ENCODE measurements around the gene ADD3. TPM values are rescaled to one million over a fixed set of nuclear protein-coding genes. Genes with fewer than 3 reads are reported as not detected.

The ADD3 gene
- 38.7 TPM for polyA plus RNA-seq (2013, experiment 1 of 2; ENCODE audit: insufficient read length)
- polyA plus RNA-seq (2013, experiment 2 of 2; ENCODE audit: insufficient read length) = 37.7 TPM

DNA sequence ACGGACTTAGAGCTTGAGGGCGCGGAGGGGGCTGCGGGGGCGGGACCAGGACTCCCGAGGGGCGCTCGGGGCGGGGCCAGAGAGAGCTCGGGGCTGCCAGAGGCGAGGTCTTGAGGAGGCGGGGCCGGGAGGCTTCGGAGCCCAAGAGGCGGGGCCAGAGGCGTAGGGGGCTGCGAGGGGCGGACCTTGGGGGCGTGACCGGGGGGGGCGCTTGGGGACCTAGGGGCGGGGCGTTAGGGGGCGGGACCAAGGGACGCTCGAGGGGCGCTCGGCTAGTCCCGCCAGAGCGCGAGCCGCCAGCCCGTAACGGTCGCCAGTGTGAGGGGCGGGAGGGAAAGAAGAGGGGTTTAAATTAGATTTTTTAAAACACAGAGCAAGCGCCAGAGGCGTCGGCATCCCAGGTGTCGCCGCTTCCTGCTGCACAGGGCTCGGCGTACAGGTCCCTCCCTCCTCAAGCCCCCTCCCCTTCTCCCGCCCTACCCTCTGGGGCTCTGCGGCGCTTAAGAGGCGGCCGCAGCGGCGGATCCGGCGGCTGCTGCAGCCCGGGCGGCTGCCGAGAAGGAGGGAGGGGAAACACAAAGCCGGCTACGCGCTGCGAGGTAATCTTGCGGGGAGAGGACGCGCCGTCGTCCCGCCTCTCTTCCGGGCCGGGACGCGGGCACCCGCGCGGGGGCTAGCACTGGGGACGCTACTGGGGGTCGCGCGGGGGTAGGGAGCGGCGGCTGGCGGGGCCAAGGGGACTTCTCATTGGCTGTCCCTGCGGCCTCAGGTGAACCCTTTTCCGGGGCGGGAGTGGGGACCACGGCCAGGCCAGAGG lies at the start of gene ADD3:
TSS of gene ADD3 (plus strand) at position 284 of the 817 bp plus-strand sequence. CDS start 92,670 bp downstream, outside the sequence.
- DNase-seq = peak; percentile 96

- no peak for DNase-seq
These were observed 49.7 kb upstream of the ADD3 start for GRCh38 chr10:109958059-109958458.

GRCh38 chr10:109959259-109960145 lies 48.3 kb upstream of the ADD3 start:
- no peak for DNase-seq

GRCh38 chr10:109960682-109961081 lies 47.1 kb upstream of the ADD3 start:
- no peak for DNase-seq

GRCh38 chr10:109961174-109962001 lies 46.4 kb upstream of the ADD3 start:
- DNase-seq = peak; percentile 63

- DNase-seq = no peak
These were observed 45.5 kb upstream of the ADD3 start for GRCh38 chr10:109962247-109962646.

DNA sequence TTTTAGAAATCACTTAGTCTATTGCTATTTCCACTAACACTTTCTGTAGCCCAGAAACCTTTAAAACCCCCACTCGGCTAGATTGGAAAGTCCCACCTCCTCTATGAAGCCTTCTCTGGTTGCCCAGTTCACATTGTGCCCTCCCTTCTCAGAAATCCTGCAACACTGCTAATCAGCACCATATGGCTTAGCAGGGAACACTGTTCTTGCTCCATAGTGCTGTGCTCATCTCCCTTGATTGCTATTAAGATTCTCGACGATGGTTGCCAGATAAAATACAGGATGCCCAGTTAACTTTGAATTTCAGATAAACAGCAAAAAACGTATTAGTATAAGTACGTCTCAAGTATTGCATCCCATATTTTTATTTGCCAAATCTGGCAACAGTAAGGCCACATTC lies 44.3 kb upstream of the ADD3 start:
- peak; percentile 66 for DNase-seq

DNA sequence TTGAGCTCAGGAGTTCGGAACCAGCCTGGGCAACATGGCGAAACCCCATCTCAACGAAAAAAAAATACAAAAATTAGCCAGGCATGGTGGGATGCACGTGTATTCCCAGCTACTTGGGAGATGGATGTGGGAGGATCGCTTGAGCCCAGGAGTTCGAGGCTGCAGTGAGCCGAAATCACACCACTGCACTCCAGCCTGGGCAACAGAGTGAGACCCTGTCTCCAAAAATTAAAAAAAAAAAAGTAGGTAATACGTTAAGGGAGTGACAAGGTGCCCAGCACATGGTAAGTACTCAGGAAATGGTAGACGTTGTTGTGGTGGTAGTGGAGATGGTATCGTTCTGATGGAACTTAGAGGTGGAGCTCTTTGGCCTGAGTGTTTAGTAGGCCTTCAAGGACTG lies 43.5 kb upstream of the ADD3 start:
- DNase-seq = no peak

DNA sequence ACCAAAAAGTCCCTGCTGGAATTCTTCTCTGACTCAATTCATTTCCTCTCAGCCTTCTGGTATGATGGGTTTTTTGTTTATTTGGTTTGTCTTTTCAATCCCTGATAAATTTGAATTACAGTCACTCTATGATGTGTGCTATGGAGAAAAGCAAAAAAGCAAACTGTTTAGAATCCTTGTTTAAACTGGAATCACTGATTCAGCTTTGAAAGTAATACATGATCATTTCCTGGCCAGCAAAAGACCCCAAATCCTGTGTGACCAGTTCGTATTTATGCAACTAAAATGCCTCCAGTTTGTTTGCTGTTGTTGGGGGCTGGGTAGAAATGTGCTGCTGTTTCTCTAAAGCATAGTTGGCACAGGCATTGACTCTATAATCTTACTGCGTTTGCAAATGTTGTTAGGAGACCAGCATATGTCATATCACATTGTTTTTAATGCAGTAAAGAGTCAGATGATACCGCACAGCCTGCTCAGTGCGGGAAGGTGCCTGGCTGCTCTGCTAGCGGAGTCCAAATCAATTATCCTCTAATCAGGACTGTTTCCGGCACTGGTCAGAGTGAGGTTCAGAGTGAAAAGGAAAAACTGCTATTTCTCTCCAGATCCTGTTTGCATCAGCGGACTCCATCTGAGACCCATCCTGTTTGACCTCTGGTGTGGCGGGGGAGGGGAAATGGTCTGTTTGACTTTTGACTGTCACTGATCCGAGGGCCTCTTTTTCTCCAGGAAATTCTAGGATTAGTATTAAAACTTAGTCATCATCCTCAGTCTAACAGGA lies 40.6 kb upstream of the ADD3 start:
- peak; percentile 41 for DNase-seq

GRCh38 chr10:109967739-109968088 lies 40.1 kb upstream of the ADD3 start:
- DNase-seq = no peak

- DNase-seq = no peak
These were observed 38.6 kb upstream of the ADD3 start for GRCh38 chr10:109968953-109969759.

- DNase-seq = no peak
These were observed 37.9 kb upstream of the ADD3 start for GRCh38 chr10:109969760-109970346.

DNA sequence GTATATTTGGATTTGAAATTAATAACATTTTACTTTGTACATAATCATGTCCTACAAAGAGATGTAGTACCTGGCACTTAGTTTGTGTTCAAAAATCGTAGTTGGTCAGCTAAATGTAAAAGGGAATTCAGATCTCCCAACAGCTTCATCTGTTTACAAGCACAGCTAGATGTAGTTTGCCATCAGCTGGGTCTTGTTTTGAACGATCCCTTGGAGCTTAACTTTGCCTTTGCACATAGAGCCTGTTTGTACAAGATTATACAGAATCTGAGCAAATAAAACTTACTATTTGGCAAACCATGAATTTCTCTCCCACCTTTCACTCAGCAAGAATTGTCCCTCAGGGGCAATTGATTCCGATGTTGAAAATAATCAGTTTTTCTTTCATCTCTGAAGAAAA lies 36.1 kb upstream of the ADD3 start:
- no peak for DNase-seq

- no peak for DNase-seq
These were observed 35.3 kb upstream of the ADD3 start for GRCh38 chr10:109972372-109973001.

DNA sequence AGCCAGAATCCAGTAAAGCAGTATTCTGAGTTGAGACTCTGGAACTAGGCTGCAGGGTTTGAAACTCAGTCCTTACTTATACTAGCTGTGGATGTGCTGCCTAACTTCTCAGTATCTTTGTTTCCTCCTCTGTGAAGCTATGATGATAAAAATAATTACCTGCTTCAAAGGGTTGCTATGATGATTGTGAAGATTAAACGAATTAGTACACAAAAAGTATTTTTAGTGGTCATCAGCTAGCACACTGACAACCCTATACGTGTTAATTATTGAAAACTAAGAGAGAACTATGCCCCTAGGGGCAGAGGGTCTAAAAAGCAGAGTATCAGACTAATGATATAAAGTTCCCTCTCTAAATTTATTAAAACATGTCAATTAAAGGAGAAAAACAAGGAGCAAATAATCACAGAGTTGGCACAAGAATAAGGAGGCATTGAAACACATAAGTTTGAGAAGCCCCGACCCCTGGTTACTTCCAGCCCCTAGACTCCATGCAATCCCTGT lies 34.4 kb upstream of the ADD3 start:
- no peak for DNase-seq

GRCh38 chr10:109974504-109975191 lies 33.1 kb upstream of the ADD3 start:
- DNase-seq = no peak

DNA sequence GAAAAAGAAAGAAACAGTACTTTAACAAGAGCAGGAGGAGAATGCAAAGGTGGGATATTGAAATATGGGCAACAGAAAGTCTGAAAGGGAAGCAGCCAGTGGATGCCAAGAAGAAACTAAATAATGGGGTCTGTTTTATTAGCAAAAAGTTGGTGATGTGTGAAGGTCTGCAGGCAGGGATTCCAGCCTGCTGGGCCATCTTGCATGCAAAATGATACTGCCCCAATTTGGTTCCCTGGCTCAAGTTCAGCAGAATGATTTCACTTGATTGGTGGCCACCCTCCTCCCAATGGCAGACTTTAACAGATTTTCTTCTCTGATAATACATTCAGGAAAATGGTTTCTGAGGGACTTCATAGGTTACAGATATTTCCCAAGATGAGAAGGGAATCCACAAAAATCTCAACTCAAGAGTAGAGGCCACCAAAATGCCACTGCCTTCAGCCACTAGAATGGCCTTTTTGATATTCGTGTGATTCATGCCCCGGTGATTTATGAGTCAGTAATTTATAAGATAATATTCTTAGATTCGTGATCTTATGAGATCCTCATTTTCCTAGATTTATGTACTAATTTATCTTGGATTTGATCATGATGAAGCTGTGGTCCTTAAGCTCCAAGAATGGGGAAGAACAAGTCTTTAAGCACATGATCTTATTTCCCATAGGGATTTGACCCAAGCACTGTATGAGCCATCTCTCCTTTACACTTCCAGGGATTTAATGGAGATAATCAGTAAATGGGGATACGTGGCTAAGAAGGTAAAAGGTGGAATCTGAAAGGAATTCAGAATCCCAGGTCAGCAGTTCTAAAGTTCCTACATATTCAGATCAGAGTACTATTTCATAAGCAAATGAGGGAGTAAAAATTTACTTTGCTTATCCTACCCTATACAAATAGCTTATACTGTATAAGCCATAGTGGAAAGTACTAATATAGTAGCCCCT lies 32.3 kb upstream of the ADD3 start:
- no peak for DNase-seq

DNA sequence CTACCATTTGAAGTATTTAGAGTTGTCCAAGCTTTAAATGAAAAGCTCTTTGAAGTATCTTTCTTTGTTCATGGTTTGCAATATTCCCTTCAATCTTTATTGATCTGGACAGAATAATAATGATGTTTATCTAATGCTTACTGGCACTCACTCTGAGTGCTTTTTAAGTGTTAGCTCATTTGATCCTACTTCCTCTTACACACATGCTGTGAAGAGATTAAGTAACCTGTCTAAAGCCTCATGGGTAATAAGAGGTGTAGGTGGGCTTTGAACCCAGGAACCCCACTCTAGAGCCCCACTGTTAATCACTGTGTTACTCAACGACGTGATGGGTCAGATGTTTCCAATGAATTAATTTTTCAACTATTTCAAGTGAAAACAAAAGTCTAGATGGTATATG lies 31.1 kb upstream of the ADD3 start:
- no peak for DNase-seq
